Measurements from ENCODE around the gene HK3. TPM values are rescaled to one million over a fixed set of nuclear protein-coding genes. Genes with fewer than 3 reads are reported as not detected.

HK3 gene
- total and polyA plus RNA-seq, 2 experiments from 2014 or later: not detected

- TF ChIP-seq EZH2phosphoT487 (IDR thresholded peaks at IDR 0.05; ENCODE audit: unreplicated experiment): no peak
Observed at GRCh38 chr5:176941951-176942350, 42.8 kb upstream of the HK3 start (continued).

GRCh38 chr5:176938472-176938871 lies 39.3 kb upstream of the HK3 start:
- H3K79me2 ChIP-seq (replicated peaks; ENCODE audit: insufficient read depth): no peaks in the 10 kb centered on the region; the same call in 1 of the 2 replicates
- ATAC-seq: no peak

More at GRCh38 chr5:176938472-176938871, 39.3 kb upstream of the HK3 start:
- no peak overlapping the region for H3K27ac ChIP-seq (ENCODE audit: low read depth)
- H3K27ac Mint-ChIP-seq: peak overlapping the region; percentile 71; the same call in 1 of the 2 replicates
- peaks cover 8% of the 10 kb centered on the region; the same call in 1 of the 2 replicates for H3K36me3 ChIP-seq (ENCODE audit: insufficient read depth)
- no peak overlapping the region for H3K4me3 ChIP-seq
- peaks cover 13% of the 10 kb centered on the region for H3K4me1 Mint-ChIP-seq
- H3K4me3 Mint-ChIP-seq: no peak overlapping the region
- 0 out of 2 replicates have a peak, but pooled peaks cover 5% of the 10 kb centered on the region for H3F3A ChIP-seq (replicated peaks; ENCODE audit: low read depth)
- H3K9me3 Mint-ChIP-seq: no peaks in the 10 kb centered on the region
- no peaks in the 10 kb centered on the region for H3K27me3 ChIP-seq (ENCODE audit: insufficient read depth)
- TF ChIP-seq NANOG (IDR thresholded peaks at IDR 0.05; ENCODE audit: borderline replicate concordance): no peak
- no peak for TF ChIP-seq ZNF462 (CRISPR knock-in tag; IDR thresholded peaks at IDR 0.05)
- no peak for TF ChIP-seq STAT1 (IDR thresholded peaks at IDR 0.05; ENCODE audit: unreplicated experiment)
- TF ChIP-seq EZH2 (IDR thresholded peaks at IDR 0.05; ENCODE audit: low read depth, unreplicated experiment): no peak
- TF ChIP-seq JUNB (IDR thresholded peaks at IDR 0.05; ENCODE audit: unreplicated experiment): no peak
- no peak for TF ChIP-seq EZH2phosphoT487 (IDR thresholded peaks at IDR 0.05; ENCODE audit: unreplicated experiment)
- no peaks in the 10 kb centered on the region for H3K27me3 Mint-ChIP-seq (ENCODE audit: insufficient read depth, low read depth, poor library complexity)
- no peaks in the 10 kb centered on the region for H3K9me2 ChIP-seq (ENCODE audit: insufficient read depth)
- no peak for DNase-seq (ENCODE audit: low spot score)
- H4K20me1 ChIP-seq (replicated peaks; ENCODE audit: insufficient read depth): no peaks in the 10 kb centered on the region
- H3K36me3 Mint-ChIP-seq (ENCODE audit: low read depth): peaks cover 23% of the 10 kb centered on the region
- no peak overlapping the region for H2AFZ ChIP-seq
- no peak overlapping the region for H3K4me2 ChIP-seq
- peaks cover 10% of the 10 kb centered on the region for H3K4me1 ChIP-seq (ENCODE audit: insufficient read depth)
